ENCODE measurements around the gene GRK5. TPM values are rescaled to one million over a fixed set of nuclear protein-coding genes. Genes with fewer than 3 reads are reported as not detected.

The GRK5 gene
- total RNA-seq, 2 donors from 2014 or later = 9.1 to 11.9 TPM

DNA sequence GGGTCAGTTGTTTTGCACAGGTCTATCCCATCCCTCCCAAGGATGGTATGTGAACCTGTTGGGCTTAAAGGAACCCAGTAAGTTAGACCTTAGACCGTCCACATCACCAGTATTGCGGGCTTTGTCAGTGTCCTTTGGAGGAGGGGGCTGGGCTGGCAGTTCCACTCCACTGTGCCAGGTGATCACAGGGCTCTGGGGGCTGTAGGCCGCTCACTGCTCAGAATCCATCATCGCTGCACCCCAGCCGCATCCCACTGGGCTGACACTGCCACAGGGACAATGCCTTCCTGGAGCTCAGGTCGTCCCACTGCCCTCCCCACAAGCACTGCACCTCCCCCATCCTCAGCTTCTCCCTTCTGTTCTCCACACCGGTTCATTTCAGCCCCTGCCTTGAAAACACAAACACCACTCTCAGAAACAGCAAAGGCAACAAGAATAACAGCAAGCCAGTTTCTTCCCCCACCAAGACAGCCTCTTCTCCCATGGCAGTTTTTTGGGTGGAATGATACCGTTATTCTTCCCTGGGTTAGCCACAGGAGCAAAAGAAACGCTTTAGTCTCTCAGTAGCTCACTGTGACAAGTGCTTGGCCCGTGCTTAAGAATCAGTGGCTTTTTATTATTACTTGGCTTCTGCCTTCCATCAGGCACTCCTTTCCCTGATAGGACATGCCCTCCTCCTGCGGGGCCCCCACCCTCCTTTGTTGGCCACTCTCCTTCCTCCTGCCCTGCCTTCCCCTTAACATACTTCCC, 111.2 kb downstream of the GRK5 start:
- H3K4me1 Mint-ChIP-seq = peaks cover 46% of the 10 kb centered on the region
- no peaks in the 10 kb centered on the region for H3K36me3 ChIP-seq (ENCODE audit: control insufficient read depth, insufficient read depth, low read length)
- H3K36me3 Mint-ChIP-seq (ENCODE audit: low read depth) = no peaks in the 10 kb centered on the region
- H3K27ac ChIP-seq (ENCODE audit: low read depth, low read length) = no peak overlapping the region
- H3K9me3 ChIP-seq (ENCODE audit: control insufficient read depth, low read length) = peaks cover 5% of the 10 kb centered on the region
- 58 to 62% methylated on average over 9 to 11 of the region's 11 CpGs for WGBS, 2 experiments (ENCODE audit: insufficient coverage in 1 of 2, insufficient read length in 1 of 2)
- H3K27ac Mint-ChIP-seq = peak overlapping the region; percentile 13
- H3K4me1 ChIP-seq (ENCODE audit: control insufficient read depth, insufficient read depth, low read length) = peaks cover 25% of the 10 kb centered on the region
- no peaks in the 10 kb centered on the region for H3K27me3 ChIP-seq (ENCODE audit: control insufficient read depth, insufficient read depth, low read length, poor library complexity, severe bottlenecking)
- H3K4me3 Mint-ChIP-seq = peak overlapping the region; percentile 11
- peak overlapping the region; percentile 4 for H3K9ac ChIP-seq (ENCODE audit: extremely low read depth, low read length, poor library complexity, severe bottlenecking)
- no peak for DNase-seq
- no peaks in the 10 kb centered on the region for H3K27me3 Mint-ChIP-seq (ENCODE audit: insufficient read depth)
- H3K9me3 Mint-ChIP-seq = peaks cover 5% of the 10 kb centered on the region
- TF ChIP-seq, protein P1, sequence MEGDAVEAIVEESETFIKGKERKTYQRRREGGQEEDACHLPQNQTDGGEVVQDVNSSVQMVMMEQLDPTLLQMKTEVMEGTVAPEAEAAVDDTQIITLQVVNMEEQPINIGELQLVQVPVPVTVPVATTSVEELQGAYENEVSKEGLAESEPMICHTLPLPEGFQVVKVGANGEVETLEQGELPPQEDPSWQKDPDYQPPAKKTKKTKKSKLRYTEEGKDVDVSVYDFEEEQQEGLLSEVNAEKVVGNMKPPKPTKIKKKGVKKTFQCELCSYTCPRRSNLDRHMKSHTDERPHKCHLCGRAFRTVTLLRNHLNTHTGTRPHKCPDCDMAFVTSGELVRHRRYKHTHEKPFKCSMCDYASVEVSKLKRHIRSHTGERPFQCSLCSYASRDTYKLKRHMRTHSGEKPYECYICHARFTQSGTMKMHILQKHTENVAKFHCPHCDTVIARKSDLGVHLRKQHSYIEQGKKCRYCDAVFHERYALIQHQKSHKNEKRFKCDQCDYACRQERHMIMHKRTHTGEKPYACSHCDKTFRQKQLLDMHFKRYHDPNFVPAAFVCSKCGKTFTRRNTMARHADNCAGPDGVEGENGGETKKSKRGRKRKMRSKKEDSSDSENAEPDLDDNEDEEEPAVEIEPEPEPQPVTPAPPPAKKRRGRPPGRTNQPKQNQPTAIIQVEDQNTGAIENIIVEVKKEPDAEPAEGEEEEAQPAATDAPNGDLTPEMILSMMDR (conservative IDR thresholded peaks at IDR 0.05) = no peak
- H3K4me3 ChIP-seq (ENCODE audit: low read length) = no peak overlapping the region

DNA sequence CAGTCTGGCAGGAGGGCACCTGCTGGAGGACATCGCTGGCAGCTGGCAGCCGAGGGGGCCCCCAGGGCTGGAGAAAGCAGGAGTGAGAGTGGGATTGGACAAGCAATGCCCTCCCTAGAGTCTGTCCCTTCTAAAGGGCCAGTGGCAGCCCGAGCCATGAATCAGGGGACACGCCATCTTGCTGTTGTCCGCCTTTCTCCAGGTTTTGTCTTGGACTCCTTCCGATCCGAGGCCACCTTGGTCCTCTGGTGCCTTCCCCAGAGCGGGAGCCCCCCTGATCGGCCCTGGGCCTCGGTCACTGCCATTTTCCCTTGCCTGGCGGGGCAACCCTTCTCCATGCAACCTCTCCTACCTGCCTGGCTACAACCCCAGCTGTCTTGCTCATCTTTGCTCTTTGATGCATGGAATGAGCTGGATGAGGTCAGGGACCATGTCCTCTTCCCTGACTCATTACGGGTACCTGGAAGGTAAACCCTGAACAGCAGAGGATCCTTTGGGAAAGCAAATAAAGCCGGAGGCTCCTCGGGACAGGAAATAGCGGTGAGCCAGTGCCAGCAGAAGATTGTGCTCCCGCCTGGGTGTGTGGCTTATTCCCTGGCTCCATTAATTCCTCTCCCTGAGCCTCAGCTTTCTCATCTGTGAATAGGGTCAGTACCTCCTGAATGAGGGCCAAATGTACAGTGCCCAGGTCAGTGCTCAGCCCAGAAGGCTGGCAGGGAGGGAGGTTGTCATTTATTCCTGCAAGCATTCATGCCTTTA, 112.0 kb downstream of the GRK5 start:
- Mint-ChIP-seq H3K4me1 (peaks cover 46% of the 10 kb centered on the region), H3K4me3 (no peak overlapping the region), H3K9me3 (peaks cover 5% of the 10 kb centered on the region), H3K36me3 (ENCODE audit: low read depth) (no peaks in the 10 kb centered on the region), H3K27ac (no peak overlapping the region), H3K27me3 (ENCODE audit: insufficient read depth) (no peaks in the 10 kb centered on the region)
- Histone ChIP-seq H3K4me1 (ENCODE audit: control insufficient read depth, insufficient read depth, low read length) (peaks cover 25% of the 10 kb centered on the region), H3K4me3 (ENCODE audit: low read length) (no peak overlapping the region), H3K36me3 (ENCODE audit: control insufficient read depth, insufficient read depth, low read length) (no peaks in the 10 kb centered on the region), H3K9me3 (ENCODE audit: control insufficient read depth, low read length) (peaks cover 5% of the 10 kb centered on the region), H3K27ac (ENCODE audit: low read depth, low read length) (no peak overlapping the region), H3K27me3 (ENCODE audit: control insufficient read depth, insufficient read depth, low read length, poor library complexity, severe bottlenecking) (no peaks in the 10 kb centered on the region), H3K9ac (ENCODE audit: extremely low read depth, low read length, poor library complexity, severe bottlenecking) (no peak overlapping the region)
- TF ChIP-seq, protein P1 (conservative IDR thresholded peaks at IDR 0.05) = no peak
- DNase-seq = no peak
- WGBS, 2 experiments (ENCODE audit: insufficient coverage in 1 of 2, insufficient read length in 1 of 2) = 84 to 98% methylated on average over 10 to 16 of the region's 16 CpGs

DNA sequence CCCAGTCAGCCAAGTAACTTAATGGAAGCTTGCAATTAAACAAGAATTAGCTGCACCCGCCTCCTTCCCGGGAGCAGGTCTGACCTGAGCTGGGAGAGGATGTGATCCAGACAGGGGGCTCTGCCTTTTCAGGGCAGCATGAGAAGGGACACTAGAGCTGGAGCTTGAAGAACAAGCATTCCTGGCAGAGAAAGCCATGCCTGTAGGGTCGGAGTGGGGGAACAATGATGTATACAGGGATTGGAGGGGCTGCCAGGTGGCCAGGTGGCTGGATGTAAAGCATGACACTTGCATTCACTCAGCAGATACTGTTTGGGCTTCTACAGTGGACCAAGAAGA, 112.5 kb downstream of the GRK5 start:
- WGBS, 2 experiments (ENCODE audit: insufficient coverage in 1 of 2, insufficient read length in 1 of 2) = 94 to 100% methylated on average over 2 to 3 of the region's 3 CpGs
- peaks cover 5% of the 10 kb centered on the region for H3K9me3 Mint-ChIP-seq
- no peaks in the 10 kb centered on the region for H3K27me3 Mint-ChIP-seq (ENCODE audit: insufficient read depth)
- Histone ChIP-seq H3K9me3 (ENCODE audit: control insufficient read depth, low read length) (peaks cover 5% of the 10 kb centered on the region), H3K4me3 (ENCODE audit: low read length) (no peak overlapping the region), H3K9ac (ENCODE audit: extremely low read depth, low read length, poor library complexity, severe bottlenecking) (no peak overlapping the region), H3K27me3 (ENCODE audit: control insufficient read depth, insufficient read depth, low read length, poor library complexity, severe bottlenecking) (no peaks in the 10 kb centered on the region), H3K36me3 (ENCODE audit: control insufficient read depth, insufficient read depth, low read length) (no peaks in the 10 kb centered on the region), H3K4me1 (ENCODE audit: control insufficient read depth, insufficient read depth, low read length) (peaks cover 25% of the 10 kb centered on the region), H3K27ac (ENCODE audit: low read depth, low read length) (no peak overlapping the region)
- peaks cover 50% of the 10 kb centered on the region for H3K4me1 Mint-ChIP-seq
- no peak overlapping the region for H3K4me3 Mint-ChIP-seq
- no peak for DNase-seq
- TF ChIP-seq, protein P1 (conservative IDR thresholded peaks at IDR 0.05) = no peak
- no peak overlapping the region for H3K27ac Mint-ChIP-seq
- H3K36me3 Mint-ChIP-seq (ENCODE audit: low read depth) = no peaks in the 10 kb centered on the region

Data from endodermal cell (in vitro differentiated cells).